Measurements from ENCODE around the gene ASIC4. TPM values are rescaled to one million over a fixed set of nuclear protein-coding genes. Genes with fewer than 3 reads are reported as not detected.

Gene ASIC4
- polyA plus RNA-seq, 2 of the 4 experiments (the other 2 are of a cell fraction): 0.04 TPM; not detected in 1

DNA sequence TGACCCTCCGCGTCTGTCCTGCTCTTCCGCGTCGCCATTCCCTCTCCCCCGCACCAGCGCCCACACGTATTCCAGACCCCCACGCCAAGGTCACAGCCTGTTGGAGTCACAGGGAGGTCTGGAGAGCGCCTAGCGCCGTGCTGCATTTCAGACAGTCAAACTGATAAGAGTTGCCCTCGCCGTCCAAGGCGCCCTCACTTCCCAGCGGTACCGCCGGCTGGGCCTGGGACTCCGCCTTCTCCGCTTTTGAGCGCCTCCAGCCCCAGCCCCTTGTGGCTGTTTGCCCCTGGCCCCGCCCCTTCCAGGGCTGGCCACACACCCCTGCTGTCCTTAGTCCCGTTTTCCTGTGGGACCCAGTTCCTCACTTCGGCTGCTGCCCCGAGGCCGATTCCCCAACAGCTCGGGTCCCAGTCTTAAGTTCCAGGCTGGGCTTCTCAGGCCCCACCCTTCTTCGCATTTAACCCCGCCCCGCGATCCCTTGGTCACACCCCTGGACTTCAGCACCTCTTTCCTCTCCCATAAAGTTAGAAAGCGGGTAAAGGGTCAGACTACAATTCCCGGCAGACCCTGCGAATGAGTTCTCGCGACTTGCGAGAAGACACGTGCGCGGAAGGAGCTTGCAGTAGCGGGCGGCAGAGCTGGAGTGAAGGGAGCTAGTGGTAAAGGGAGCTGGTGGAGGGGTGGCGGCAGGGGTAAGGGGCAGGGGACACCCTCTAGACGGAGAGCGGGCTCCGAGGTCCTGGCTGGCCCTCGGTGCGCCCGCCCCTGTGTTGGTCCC, 15.8 kb upstream of the ASIC4 start, which contains the start of gene GMPPA:
GMPPA (plus strand) TSS at position 612 of the 778 bp plus-strand sequence. CDS start 1,085 bp downstream, outside the sequence.
- ATAC-seq (peak; percentile 81 to 90), FAIRE-seq (no peak), DNase-seq (ENCODE audit: low read depth in 1 of 2, low spot score in 1 of 2) (peak; percentile 98 to 99)
- ChIA-PET POLR2A (interaction anchor here (0.6 to 2.0 kb wide), 14 partner anchors 9 to 111 kb away, joined by 3 to 24 read pairs (median 6); partner anchors contain the start of genes DNPEP, OBSL1 and STK11IP), CTCF (interaction anchor here (3.2 to 89.4 kb wide), 3 partner anchors 8 to 96 kb away, joined by 8 to 3291 read pairs (median 3291); partner anchors contain the start of genes ASIC4, CHPF, GMPPA and SPEG)
- Histone ChIP-seq H3K9me3 (no peaks in the 10 kb centered on the region), H3K4me1 (peaks cover 22% of the 10 kb centered on the region; the same call in 2 of the 3 replicates), H3K4me3 (peak within 1 kb of the TSS; percentile 75), H3K4me2 (peak within 1 kb of the TSS; percentile 83), H3K27ac (peak within 1 kb of the TSS; percentile 84 to 91)
- 2% methylated on average over 42 of the region's 49 CpGs for WGBS (ENCODE audit: missing lambda C conversion rate)
- TF ChIP-seq HEYL (CRISPR knock-in tag; IDR thresholded peaks at IDR 0.05): no peak
- no peak for TF ChIP-seq ZSCAN20 (CRISPR knock-in tag; IDR thresholded peaks at IDR 0.05)
- peak; percentile 97 for TF ChIP-seq CHD2 (IDR thresholded peaks at IDR 0.05; ENCODE audit: low read length, partially characterized antibody)
- no peak for TF ChIP-seq HOXA7 (CRISPR knock-in tag; IDR thresholded peaks at IDR 0.05)
- TF ChIP-seq, protein P1, sequence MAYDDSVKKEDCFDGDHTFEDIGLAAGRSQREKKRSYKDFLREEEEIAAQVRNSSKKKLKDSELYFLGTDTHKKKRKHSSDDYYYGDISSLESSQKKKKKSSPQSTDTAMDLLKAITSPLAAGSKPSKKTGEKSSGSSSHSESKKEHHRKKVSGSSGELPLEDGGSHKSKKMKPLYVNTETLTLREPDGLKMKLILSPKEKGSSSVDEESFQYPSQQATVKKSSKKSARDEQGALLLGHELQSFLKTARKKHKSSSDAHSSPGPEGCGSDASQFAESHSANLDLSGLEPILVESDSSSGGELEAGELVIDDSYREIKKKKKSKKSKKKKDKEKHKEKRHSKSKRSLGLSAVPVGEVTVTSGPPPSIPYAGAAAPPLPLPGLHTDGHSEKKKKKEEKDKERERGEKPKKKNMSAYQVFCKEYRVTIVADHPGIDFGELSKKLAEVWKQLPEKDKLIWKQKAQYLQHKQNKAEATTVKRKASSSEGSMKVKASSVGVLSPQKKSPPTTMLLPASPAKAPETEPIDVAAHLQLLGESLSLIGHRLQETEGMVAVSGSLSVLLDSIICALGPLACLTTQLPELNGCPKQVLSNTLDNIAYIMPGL (CRISPR knock-in tag; IDR thresholded peaks at IDR 0.05; ENCODE audit: borderline replicate concordance): no peak
- peak; percentile 79; the same call in 1 of the 2 replicates for TF ChIP-seq PHF8 (IDR thresholded peaks at IDR 0.05; ENCODE audit: borderline replicate concordance, low read depth)
- TF ChIP-seq, protein P2, sequence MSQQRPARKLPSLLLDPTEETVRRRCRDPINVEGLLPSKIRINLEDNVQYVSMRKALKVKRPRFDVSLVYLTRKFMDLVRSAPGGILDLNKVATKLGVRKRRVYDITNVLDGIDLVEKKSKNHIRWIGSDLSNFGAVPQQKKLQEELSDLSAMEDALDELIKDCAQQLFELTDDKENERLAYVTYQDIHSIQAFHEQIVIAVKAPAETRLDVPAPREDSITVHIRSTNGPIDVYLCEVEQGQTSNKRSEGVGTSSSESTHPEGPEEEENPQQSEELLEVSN (IDR thresholded peaks at IDR 0.05; ENCODE audit: borderline replicate concordance, low read depth): peak; percentile 52
- TF ChIP-seq JUN (IDR thresholded peaks at IDR 0.05): peak; percentile 48 to 62; a peak in 3 of 5 replicates
- peak; percentile 89 for TF ChIP-seq POLR2A (IDR thresholded peaks at IDR 0.05; ENCODE audit: low read length)
- TF ChIP-seq, protein P3, sequence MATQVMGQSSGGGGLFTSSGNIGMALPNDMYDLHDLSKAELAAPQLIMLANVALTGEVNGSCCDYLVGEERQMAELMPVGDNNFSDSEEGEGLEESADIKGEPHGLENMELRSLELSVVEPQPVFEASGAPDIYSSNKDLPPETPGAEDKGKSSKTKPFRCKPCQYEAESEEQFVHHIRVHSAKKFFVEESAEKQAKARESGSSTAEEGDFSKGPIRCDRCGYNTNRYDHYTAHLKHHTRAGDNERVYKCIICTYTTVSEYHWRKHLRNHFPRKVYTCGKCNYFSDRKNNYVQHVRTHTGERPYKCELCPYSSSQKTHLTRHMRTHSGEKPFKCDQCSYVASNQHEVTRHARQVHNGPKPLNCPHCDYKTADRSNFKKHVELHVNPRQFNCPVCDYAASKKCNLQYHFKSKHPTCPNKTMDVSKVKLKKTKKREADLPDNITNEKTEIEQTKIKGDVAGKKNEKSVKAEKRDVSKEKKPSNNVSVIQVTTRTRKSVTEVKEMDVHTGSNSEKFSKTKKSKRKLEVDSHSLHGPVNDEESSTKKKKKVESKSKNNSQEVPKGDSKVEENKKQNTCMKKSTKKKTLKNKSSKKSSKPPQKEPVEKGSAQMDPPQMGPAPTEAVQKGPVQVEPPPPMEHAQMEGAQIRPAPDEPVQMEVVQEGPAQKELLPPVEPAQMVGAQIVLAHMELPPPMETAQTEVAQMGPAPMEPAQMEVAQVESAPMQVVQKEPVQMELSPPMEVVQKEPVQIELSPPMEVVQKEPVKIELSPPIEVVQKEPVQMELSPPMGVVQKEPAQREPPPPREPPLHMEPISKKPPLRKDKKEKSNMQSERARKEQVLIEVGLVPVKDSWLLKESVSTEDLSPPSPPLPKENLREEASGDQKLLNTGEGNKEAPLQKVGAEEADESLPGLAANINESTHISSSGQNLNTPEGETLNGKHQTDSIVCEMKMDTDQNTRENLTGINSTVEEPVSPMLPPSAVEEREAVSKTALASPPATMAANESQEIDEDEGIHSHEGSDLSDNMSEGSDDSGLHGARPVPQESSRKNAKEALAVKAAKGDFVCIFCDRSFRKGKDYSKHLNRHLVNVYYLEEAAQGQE (IDR thresholded peaks at IDR 0.05): peak; percentile 96
- TF ChIP-seq, protein P4, sequence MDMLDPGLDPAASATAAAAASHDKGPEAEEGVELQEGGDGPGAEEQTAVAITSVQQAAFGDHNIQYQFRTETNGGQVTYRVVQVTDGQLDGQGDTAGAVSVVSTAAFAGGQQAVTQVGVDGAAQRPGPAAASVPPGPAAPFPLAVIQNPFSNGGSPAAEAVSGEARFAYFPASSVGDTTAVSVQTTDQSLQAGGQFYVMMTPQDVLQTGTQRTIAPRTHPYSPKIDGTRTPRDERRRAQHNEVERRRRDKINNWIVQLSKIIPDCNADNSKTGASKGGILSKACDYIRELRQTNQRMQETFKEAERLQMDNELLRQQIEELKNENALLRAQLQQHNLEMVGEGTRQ (IDR thresholded peaks at IDR 0.05): peak; percentile 78
- TF ChIP-seq ZFP36 (IDR thresholded peaks at IDR 0.05; ENCODE audit: borderline replicate concordance, partially characterized antibody): no peak
- TF ChIP-seq MAZ (IDR thresholded peaks at IDR 0.05; ENCODE audit: borderline replicate concordance, low read depth, low read length): 0 out of 2 replicates have a peak, but pooled peaks have one; percentile 34
- TF ChIP-seq GATA3 (IDR thresholded peaks at IDR 0.05; ENCODE audit: borderline replicate concordance): peak; percentile 11; the same call in 1 of the 2 replicates
- TF ChIP-seq, protein P5, sequence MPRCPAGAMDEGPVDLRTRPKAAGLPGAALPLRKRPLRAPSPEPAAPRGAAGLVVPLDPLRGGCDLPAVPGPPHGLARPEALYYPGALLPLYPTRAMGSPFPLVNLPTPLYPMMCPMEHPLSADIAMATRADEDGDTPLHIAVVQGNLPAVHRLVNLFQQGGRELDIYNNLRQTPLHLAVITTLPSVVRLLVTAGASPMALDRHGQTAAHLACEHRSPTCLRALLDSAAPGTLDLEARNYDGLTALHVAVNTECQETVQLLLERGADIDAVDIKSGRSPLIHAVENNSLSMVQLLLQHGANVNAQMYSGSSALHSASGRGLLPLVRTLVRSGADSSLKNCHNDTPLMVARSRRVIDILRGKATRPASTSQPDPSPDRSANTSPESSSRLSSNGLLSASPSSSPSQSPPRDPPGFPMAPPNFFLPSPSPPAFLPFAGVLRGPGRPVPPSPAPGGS (IDR thresholded peaks at IDR 0.05): peak; percentile 61; the same call in 1 of the 3 replicates
- TF ChIP-seq, protein P6, sequence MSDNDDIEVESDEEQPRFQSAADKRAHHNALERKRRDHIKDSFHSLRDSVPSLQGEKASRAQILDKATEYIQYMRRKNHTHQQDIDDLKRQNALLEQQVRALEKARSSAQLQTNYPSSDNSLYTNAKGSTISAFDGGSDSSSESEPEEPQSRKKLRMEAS (IDR thresholded peaks at IDR 0.05): peak; percentile 61; the same call in 1 of the 2 replicates
